ENCODE results near the gene GJB3. TPM values are rescaled to one million over a fixed set of nuclear protein-coding genes. Genes with fewer than 3 reads are reported as not detected.

Gene GJB3
- total and polyA plus RNA-seq, 5 donors from 2014 or later, result not detected

DNA sequence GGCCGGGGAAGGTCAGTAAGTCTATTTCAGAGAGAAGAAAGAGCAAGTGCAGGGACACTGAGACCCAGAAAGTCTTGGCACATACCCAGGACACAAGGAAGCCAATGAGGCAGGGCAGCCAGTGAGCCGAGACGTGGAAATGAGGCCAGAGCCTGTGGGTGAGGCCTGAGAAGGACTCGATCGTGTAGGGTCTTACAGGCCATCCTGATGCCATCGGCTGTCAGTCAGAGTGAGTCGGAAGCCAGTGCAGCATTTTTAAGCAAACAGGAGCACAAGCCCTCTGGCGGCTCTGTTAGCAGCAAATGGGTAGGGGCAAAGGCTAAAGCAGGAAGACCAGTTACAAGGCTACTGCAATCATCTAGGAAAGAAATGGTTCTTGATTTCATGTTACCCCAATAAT lies 6.1 kb upstream of the GJB3 start:
- H3K4me3 Mint-ChIP-seq, result no peak overlapping the region
- no peaks in the 10 kb centered on the region for H3K36me3 Mint-ChIP-seq

GRCh38 chr1:34776911-34777310 lies 4.1 kb upstream of the GJB3 start:
- H3K27ac Mint-ChIP-seq, result no peak overlapping the region
- Histone ChIP-seq H3K9me3 (ENCODE audit: control insufficient read depth in 2 of 2, low read length in 2 of 2) (no peaks in the 10 kb centered on the region), H3K27ac (ENCODE audit: insufficient read depth, low read length, poor library complexity, severe bottlenecking) (no peak overlapping the region), H3K27me3 (ENCODE audit: control insufficient read depth, insufficient read depth, low read length) (peaks cover 10% of the 10 kb centered on the region), H3K36me3 (ENCODE audit: control insufficient read depth, insufficient read depth, low read length) (no peaks in the 10 kb centered on the region), H3K4me1 (ENCODE audit: control insufficient read depth, insufficient read depth, low read length, poor library complexity, severe bottlenecking) (peaks cover 9% of the 10 kb centered on the region), H3K4me3 (ENCODE audit: low read depth, low read length) (no peak overlapping the region)
- no peaks in the 10 kb centered on the region for H3K4me1 Mint-ChIP-seq
- DNase-seq, result no peak
- H3K36me3 Mint-ChIP-seq, result no peaks in the 10 kb centered on the region
- peaks cover 26% of the 10 kb centered on the region for H3K27me3 Mint-ChIP-seq
- no peak overlapping the region for H3K4me3 Mint-ChIP-seq
- H3K9me3 Mint-ChIP-seq, result no peaks in the 10 kb centered on the region
- ATAC-seq (ENCODE audit: low read depth in 2 of 2), result no peak

More for the DNA sequence above, 6.1 kb upstream of the GJB3 start:
- no peak for DNase-seq
- H3K27me3 ChIP-seq (ENCODE audit: control insufficient read depth, insufficient read depth, low read length), result peaks cover 8% of the 10 kb centered on the region
- H3K4me3 ChIP-seq (ENCODE audit: low read depth, low read length), result no peak overlapping the region
- Mint-ChIP-seq H3K27ac (no peak overlapping the region), H3K9me3 (peaks cover 0 to 2% (median 0%) of the 10 kb centered on the region in 7 donors), H3K27me3 (peaks cover 15% of the 10 kb centered on the region), H3K4me1 (no peaks in the 10 kb centered on the region)
- no peaks in the 10 kb centered on the region for H3K9me3 ChIP-seq (ENCODE audit: control insufficient read depth in 2 of 2, low read length in 2 of 2)
- H3K36me3 ChIP-seq (ENCODE audit: control insufficient read depth, insufficient read depth, low read length), result no peaks in the 10 kb centered on the region
- no peak for ATAC-seq (ENCODE audit: low read depth in 2 of 2)
- H3K27ac ChIP-seq (ENCODE audit: insufficient read depth, low read length, poor library complexity, severe bottlenecking), result no peak overlapping the region
- no peaks in the 10 kb centered on the region for H3K4me1 ChIP-seq (ENCODE audit: control insufficient read depth, insufficient read depth, low read length, poor library complexity, severe bottlenecking)

DNA sequence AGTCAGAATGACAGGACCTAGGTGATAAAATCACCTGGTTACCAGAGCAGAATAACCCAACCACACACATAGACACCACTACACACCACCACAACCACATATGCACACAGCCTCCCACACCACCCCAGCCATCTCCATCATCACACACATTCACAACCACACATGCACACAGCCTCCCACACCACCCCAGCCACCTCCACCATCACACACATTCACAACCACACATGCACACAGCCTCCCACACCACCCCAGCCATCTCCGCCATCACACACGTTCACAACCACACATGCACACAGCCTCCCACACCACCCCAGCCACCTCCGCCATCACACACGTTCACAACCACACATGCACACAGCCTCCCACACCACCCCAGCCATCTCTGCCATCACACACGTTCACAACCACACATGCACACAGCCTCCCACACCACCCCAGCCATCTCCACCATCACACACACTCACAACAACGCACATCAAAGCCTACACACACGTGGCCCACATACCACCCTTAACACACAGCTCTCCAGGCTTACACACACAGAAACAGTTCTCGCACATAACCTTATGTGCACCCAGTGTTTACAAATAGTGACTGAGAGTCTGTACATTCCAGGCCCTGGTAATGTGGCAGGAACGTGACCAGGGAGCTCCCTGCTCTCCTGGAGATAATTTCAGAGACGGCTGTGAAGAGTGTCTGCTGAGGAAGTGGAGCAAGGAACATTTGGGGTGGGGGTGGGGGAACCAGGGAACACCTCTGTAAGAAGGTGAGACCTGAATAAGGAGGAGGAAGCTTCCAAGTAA lies 3.3 kb upstream of the GJB3 start:
- Histone ChIP-seq H3K4me1 (ENCODE audit: control insufficient read depth, insufficient read depth, low read length, poor library complexity, severe bottlenecking) (peaks cover 9% of the 10 kb centered on the region), H3K36me3 (ENCODE audit: control insufficient read depth, insufficient read depth, low read length) (no peaks in the 10 kb centered on the region), H3K27ac (ENCODE audit: insufficient read depth, low read length, poor library complexity, severe bottlenecking) (no peak overlapping the region), H3K4me3 (ENCODE audit: low read depth, low read length) (no peak overlapping the region), H3K27me3 (ENCODE audit: control insufficient read depth, insufficient read depth, low read length) (peaks cover 13% of the 10 kb centered on the region), H3K9me3 (ENCODE audit: control insufficient read depth in 2 of 2, low read length in 2 of 2) (no peaks in the 10 kb centered on the region)
- Mint-ChIP-seq H3K9me3 (no peaks in the 10 kb centered on the region), H3K27ac (no peak overlapping the region), H3K36me3 (no peaks in the 10 kb centered on the region), H3K4me1 (no peaks in the 10 kb centered on the region), H3K27me3 (peaks cover 28% of the 10 kb centered on the region), H3K4me3 (no peak overlapping the region)
- no peak for ATAC-seq (ENCODE audit: low read depth in 2 of 2)
- DNase-seq, result no peak

DNA sequence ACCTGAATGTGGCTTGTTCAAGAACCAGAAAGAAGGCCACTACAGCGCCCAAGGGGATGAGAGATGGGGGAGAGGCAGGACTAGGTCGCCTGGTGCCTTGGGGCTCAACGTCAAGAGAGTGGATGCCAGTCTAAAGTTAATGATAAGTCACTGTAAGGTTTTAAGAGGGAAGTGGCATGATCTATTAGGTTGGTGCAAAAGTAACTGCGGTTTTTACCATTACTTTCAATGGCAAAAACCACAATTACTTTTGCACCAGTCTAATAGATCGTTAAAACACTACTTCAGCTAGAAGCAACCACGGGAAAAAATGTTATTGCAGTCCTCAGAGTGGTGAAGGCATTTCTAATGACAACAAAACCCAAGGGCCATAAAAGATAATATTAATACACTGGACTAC lies 2.6 kb upstream of the GJB3 start:
- H3K4me3 Mint-ChIP-seq, result no peak overlapping the region
- Histone ChIP-seq H3K27ac (ENCODE audit: insufficient read depth, low read length, poor library complexity, severe bottlenecking) (no peak overlapping the region), H3K27me3 (ENCODE audit: control insufficient read depth, insufficient read depth, low read length) (peaks cover 13% of the 10 kb centered on the region), H3K36me3 (ENCODE audit: control insufficient read depth, insufficient read depth, low read length) (no peaks in the 10 kb centered on the region), H3K4me3 (ENCODE audit: low read depth, low read length) (no peak overlapping the region), H3K9me3 (ENCODE audit: control insufficient read depth in 2 of 2, low read length in 2 of 2) (no peaks in the 10 kb centered on the region), H3K4me1 (ENCODE audit: control insufficient read depth, insufficient read depth, low read length, poor library complexity, severe bottlenecking) (peaks cover 9% of the 10 kb centered on the region)
- H3K36me3 Mint-ChIP-seq, result no peaks in the 10 kb centered on the region
- H3K9me3 Mint-ChIP-seq, result no peaks in the 10 kb centered on the region
- ATAC-seq (ENCODE audit: low read depth in 2 of 2) (no peak), DNase-seq (no peak)
- peaks cover 35% of the 10 kb centered on the region for H3K27me3 Mint-ChIP-seq
- no peaks in the 10 kb centered on the region for H3K4me1 Mint-ChIP-seq
- no peak overlapping the region for H3K27ac Mint-ChIP-seq

- Mint-ChIP-seq H3K4me1 (no peaks in the 10 kb centered on the region), H3K27me3 (peaks cover 39% of the 10 kb centered on the region), H3K9me3 (no peaks in the 10 kb centered on the region), H3K36me3 (no peaks in the 10 kb centered on the region), H3K27ac (no peak overlapping the region), H3K4me3 (no peak overlapping the region)
- ATAC-seq (ENCODE audit: low read depth in 2 of 2) (no peak), DNase-seq (no peak)
- H3K27ac ChIP-seq (ENCODE audit: insufficient read depth, low read length, poor library complexity, severe bottlenecking), result no peak overlapping the region
- peaks cover 13% of the 10 kb centered on the region for H3K27me3 ChIP-seq (ENCODE audit: control insufficient read depth, insufficient read depth, low read length)
- H3K36me3 ChIP-seq (ENCODE audit: control insufficient read depth, insufficient read depth, low read length), result no peaks in the 10 kb centered on the region
- H3K9me3 ChIP-seq (ENCODE audit: control insufficient read depth in 2 of 2, low read length in 2 of 2), result no peaks in the 10 kb centered on the region
- no peak overlapping the region for H3K4me3 ChIP-seq (ENCODE audit: low read depth, low read length)
- H3K4me1 ChIP-seq (ENCODE audit: control insufficient read depth, insufficient read depth, low read length, poor library complexity, severe bottlenecking), result peaks cover 9% of the 10 kb centered on the region
Observed at GRCh38 chr1:34779005-34779404, 2.0 kb upstream of the GJB3 start.

- ATAC-seq (ENCODE audit: low read depth in 2 of 2), result no peak
- no peaks in the 10 kb centered on the region for H3K36me3 ChIP-seq (ENCODE audit: control insufficient read depth, insufficient read depth, low read length)
- H3K27ac Mint-ChIP-seq, result no peak overlapping the region
- H3K27me3 Mint-ChIP-seq, result peaks cover 41% of the 10 kb centered on the region
- peaks cover 9% of the 10 kb centered on the region for H3K4me1 ChIP-seq (ENCODE audit: control insufficient read depth, insufficient read depth, low read length, poor library complexity, severe bottlenecking)
- H3K4me1 Mint-ChIP-seq, result no peaks in the 10 kb centered on the region
- no peaks in the 10 kb centered on the region for H3K36me3 Mint-ChIP-seq
- peaks cover 13% of the 10 kb centered on the region for H3K27me3 ChIP-seq (ENCODE audit: control insufficient read depth, insufficient read depth, low read length)
- no peak for DNase-seq
- H3K9me3 ChIP-seq (ENCODE audit: control insufficient read depth in 2 of 2, low read length in 2 of 2), result no peaks in the 10 kb centered on the region
- H3K4me3 ChIP-seq (ENCODE audit: low read depth, low read length), result no peak overlapping the region
- H3K4me3 Mint-ChIP-seq, result peak overlapping the region in 1 of 4 donors; percentile 68
- H3K27ac ChIP-seq (ENCODE audit: insufficient read depth, low read length, poor library complexity, severe bottlenecking), result no peak overlapping the region
- H3K9me3 Mint-ChIP-seq, result no peaks in the 10 kb centered on the region
Observed at GRCh38 chr1:34779526-34779925, 1.5 kb upstream of the GJB3 start.

GRCh38 chr1:34779962-34780361 lies 1.1 kb upstream of the GJB3 start:
- Histone ChIP-seq H3K4me3 (ENCODE audit: low read depth, low read length) (no peak overlapping the region), H3K27ac (ENCODE audit: insufficient read depth, low read length, poor library complexity, severe bottlenecking) (no peak overlapping the region), H3K9me3 (ENCODE audit: control insufficient read depth in 2 of 2, low read length in 2 of 2) (no peaks in the 10 kb centered on the region), H3K4me1 (ENCODE audit: control insufficient read depth, insufficient read depth, low read length, poor library complexity, severe bottlenecking) (peaks cover 9% of the 10 kb centered on the region), H3K36me3 (ENCODE audit: control insufficient read depth, insufficient read depth, low read length) (no peaks in the 10 kb centered on the region), H3K27me3 (ENCODE audit: control insufficient read depth, insufficient read depth, low read length) (peaks cover 13% of the 10 kb centered on the region)
- no peaks in the 10 kb centered on the region for H3K36me3 Mint-ChIP-seq
- ATAC-seq (ENCODE audit: low read depth in 2 of 2), result no peak
- H3K4me3 Mint-ChIP-seq, result no peak overlapping the region
- H3K4me1 Mint-ChIP-seq, result no peaks in the 10 kb centered on the region
- no peaks in the 10 kb centered on the region for H3K9me3 Mint-ChIP-seq
- no peak for DNase-seq
- H3K27me3 Mint-ChIP-seq, result peaks cover 41% of the 10 kb centered on the region
- H3K27ac Mint-ChIP-seq, result no peak overlapping the region

GRCh38 chr1:34780528-34780927 lies 486 bp upstream of the GJB3 start:
- peaks cover 9% of the 10 kb centered on the region for H3K4me1 ChIP-seq (ENCODE audit: control insufficient read depth, insufficient read depth, low read length, poor library complexity, severe bottlenecking)
- Mint-ChIP-seq H3K27ac (no peak overlapping the region), H3K9me3 (no peaks in the 10 kb centered on the region), H3K4me1 (no peaks in the 10 kb centered on the region), H3K27me3 (peaks cover 41% of the 10 kb centered on the region), H3K4me3 (no peak overlapping the region), H3K36me3 (no peaks in the 10 kb centered on the region)
- DNase-seq (no peak), ATAC-seq (ENCODE audit: low read depth in 2 of 2) (no peak)
- no peak overlapping the region for H3K4me3 ChIP-seq (ENCODE audit: low read depth, low read length)
- no peaks in the 10 kb centered on the region for H3K36me3 ChIP-seq (ENCODE audit: control insufficient read depth, insufficient read depth, low read length)
- no peaks in the 10 kb centered on the region for H3K9me3 ChIP-seq (ENCODE audit: control insufficient read depth in 2 of 2, low read length in 2 of 2)
- H3K27ac ChIP-seq (ENCODE audit: insufficient read depth, low read length, poor library complexity, severe bottlenecking), result no peak overlapping the region
- H3K27me3 ChIP-seq (ENCODE audit: control insufficient read depth, insufficient read depth, low read length), result peaks cover 13% of the 10 kb centered on the region

All from CD4-positive, CD25-positive, alpha-beta regulatory T cell (primary cell).